Thyroid gland (tissue), 4 donors: ENCODE data around the gene SLC35B1. TPM values are rescaled to one million over a fixed set of nuclear protein-coding genes. Genes with fewer than 3 reads are reported as not detected.

Experiments used
- DNase-seq, 2 donors: peaks; one replicate each; pipeline ENCODE4 v3.0.0-alpha.2; 2019
- H3K27ac ChIP-seq, 3 donors: fragments of 200-600 bp; sonication (generic); 1 replicate in 2 of 3; 2 replicates in 1 of 3; pipeline ENCODE4 v1.5.1; 2016 to 2019; ENCODE audit warnings: mild to moderate bottlenecking in 1 of 3, moderate library complexity in 1 of 3
- H3K27me3 ChIP-seq: fragments of 200-600 bp; sonication (generic); one replicate; pipeline ENCODE4 v1.5.1; 2019
- H3K36me3 ChIP-seq, 2 donors: fragments of 200-600 bp; sonication (generic); one replicate each; pipeline ENCODE4 v1.5.1; 2016 to 2019
- H3K4me1 ChIP-seq, 2 donors: fragments of 200-600 bp; sonication (generic); one replicate each; pipeline ENCODE4 v1.5.1; 2017 to 2019
- H3K4me3 ChIP-seq, 3 donors: fragments of 200-600 bp; sonication (generic); replicated peaks in 1 of 3; 1 replicate in 2 of 3; 2 replicates in 1 of 3; pipeline ENCODE4 v1.5.1; 2016; ENCODE audit warnings: mild to moderate bottlenecking in 1 of 3
- H3K9me3 ChIP-seq: fragments of 200-600 bp; sonication (generic); one replicate; pipeline ENCODE4 v1.5.1; 2017
- CTCF ChIP-seq, 6 experiments: fragments of 200-600 bp in 3 of 6; fragments of 450-650 bp in 3 of 6; sonication (generic) in 3 of 6; IDR thresholded peaks; one replicate each; pipeline ENCODE4 v1.5.1; 2016 to 2019; ENCODE audit warnings: antibody characterized with exemption in 6 of 6, mild to moderate bottlenecking in 2 of 6, inconsistent platforms in 1 of 6, moderate library complexity in 1 of 6
- POLR2A ChIP-seq, 2 donors: fragments of 450-650 bp; IDR thresholded peaks; one replicate each; pipeline ENCODE4 v1.6.1; 2017; ENCODE audit warnings: antibody characterized with exemption in 2 of 2, mild to moderate bottlenecking in 2 of 2, moderate library complexity in 1 of 2
- WGBS, 2 donors: methylation state at CpG; one replicate each; pipeline ENCODE4 v1.1.5; 2017; 5-methylcytosine and 5-hydroxymethylcytosine counted together
- intact Hi-C: fragments of 100-400 bp; cut with DNase I; formaldehyde crosslinking; loops from one replicate; pipeline ENCODE4 v1.15.1; 2023
- total RNA-seq, 4 donors: library from RNA; depleted of rRNA; stranded (reverse); fragments of >200 nt; gene quantifications; one replicate each; pipeline ENCODE4 v1.2.3, GENCODE V29; 2016

The SLC35B1 gene
- total RNA-seq, 4 donors from 2014 or later = 77.5 to 171 (median 94.7) TPM

- Histone ChIP-seq H3K36me3 (no peaks in the 10 kb centered on the region), H3K27me3 (no peaks in the 10 kb centered on the region), H3K4me3 (no peak overlapping the region), H3K9me3 (no peaks in the 10 kb centered on the region), H3K27ac (peak overlapping the region in 2 of 3 donors; percentile 26 to 57), H3K4me1 (peaks cover 57 to 68% of the 10 kb centered on the region in 2 donors)
- DNase-seq = no peak
- intact Hi-C loops = no loop called here
- 63 to 69% methylated on average over 3 of the region's 3 CpGs for WGBS, 2 donors
- TF ChIP-seq CTCF (IDR thresholded peaks at IDR 0.05) = no peak
- no peak for TF ChIP-seq POLR2A (IDR thresholded peaks at IDR 0.05)
These were observed 33.9 kb upstream of the SLC35B1 start for GRCh38 chr17:49741692-49742076.

- peaks cover 57 to 70% of the 10 kb centered on the region in 2 donors for H3K4me1 ChIP-seq
- TF ChIP-seq POLR2A (IDR thresholded peaks at IDR 0.05) (no peak), CTCF (IDR thresholded peaks at IDR 0.05) (no peak)
- WGBS, 2 donors = 48 to 69% methylated on average over 5 of the region's 5 CpGs
These were observed 33.4 kb upstream of the SLC35B1 start for GRCh38 chr17:49741009-49741691.

GRCh38 chr17:49739641-49740271, 32.0 kb upstream of the SLC35B1 start:
- H3K27ac ChIP-seq = peak overlapping the region; percentile 71 to 81 (median 73)
- DNase-seq = peak; percentile 94 to 96
- TF ChIP-seq CTCF (IDR thresholded peaks at IDR 0.05) = no peak
- no peak for TF ChIP-seq POLR2A (IDR thresholded peaks at IDR 0.05)
- intact Hi-C loops = no loop called here
- H3K4me3 ChIP-seq = no peak overlapping the region
- peaks cover 54 to 63% of the 10 kb centered on the region in 2 donors for H3K4me1 ChIP-seq
- no peaks in the 10 kb centered on the region for H3K36me3 ChIP-seq
- no peaks in the 10 kb centered on the region for H3K27me3 ChIP-seq
- H3K9me3 ChIP-seq = no peaks in the 10 kb centered on the region
- WGBS, 2 donors = 36 to 39% methylated on average over 7 of the region's 7 CpGs

More at GRCh38 chr17:49741009-49741691, 33.4 kb upstream of the SLC35B1 start:
- DNase-seq = no peak
- intact Hi-C loops = no loop called here
- peak overlapping the region; percentile 57 to 71 (median 64) for H3K27ac ChIP-seq
- no peak overlapping the region for H3K4me3 ChIP-seq
- H3K9me3 ChIP-seq = no peaks in the 10 kb centered on the region
- no peaks in the 10 kb centered on the region for H3K36me3 ChIP-seq
- no peaks in the 10 kb centered on the region for H3K27me3 ChIP-seq

- intact Hi-C loops = no loop called here
- TF ChIP-seq CTCF (IDR thresholded peaks at IDR 0.05) (no peak), POLR2A (IDR thresholded peaks at IDR 0.05) (no peak)
- H3K4me3 ChIP-seq = no peak overlapping the region
- H3K27ac ChIP-seq = peak overlapping the region; percentile 71 to 81 (median 73)
- no peaks in the 10 kb centered on the region for H3K27me3 ChIP-seq
- DNase-seq = peak; percentile 88 to 90
- H3K36me3 ChIP-seq = no peaks in the 10 kb centered on the region
- WGBS, 2 donors = 65 to 71% methylated on average over 5 of the region's 5 CpGs
- H3K4me1 ChIP-seq = peaks cover 48 to 58% of the 10 kb centered on the region in 2 donors
- H3K9me3 ChIP-seq = no peaks in the 10 kb centered on the region
These were observed 30.8 kb upstream of the SLC35B1 start for GRCh38 chr17:49738456-49739163.
